HepG2 (cell line): ENCODE results near the gene RPTOR. TPM values are rescaled to one million over a fixed set of nuclear protein-coding genes. Genes with fewer than 3 reads are reported as not detected.

Experiments
- AGO1 ChIP-seq: fragments of 200-400 bp; formaldehyde crosslinking; IDR thresholded peaks from 2 replicates; pipeline ENCODE4 v1.6.1; 2017; ENCODE audit warnings: mild to moderate bottlenecking, low read depth, low read length, moderate library complexity; ENCODE audit not compliant: poor library complexity, severe bottlenecking
- EP300 ChIP-seq, 3 experiments: sonication (generic) in 1 of 3; formaldehyde crosslinking in 1 of 3; IDR thresholded peaks; 2 replicates each; pipeline versions ENCODE4 v1.5.1 to v1.6.1; 2011 to 2020; ENCODE audit warnings: low read depth in 2 of 3, low read length in 2 of 3, borderline replicate concordance in 1 of 3, improper control_type of control experiment in 1 of 3, mild to moderate bottlenecking in 1 of 3, missing genetic modification reagents in 1 of 3, moderate library complexity in 1 of 3
- NBN ChIP-seq: fragments of 450-650 bp; conservative IDR thresholded peaks from 2 replicates; pipeline ENCODE4 v1.6.1; 2017
- NCOA1 ChIP-seq: sonication (generic); formaldehyde crosslinking; IDR thresholded peaks from 2 replicates; pipeline ENCODE4 v1.9.0; 2021; ENCODE audit warnings: missing genetic modification reagents
- NONO ChIP-seq, 2 experiments: fragments of 450-650 bp in 1 of 2; sonication (generic) in 1 of 2; formaldehyde crosslinking in 1 of 2; IDR thresholded peaks in 1 of 2; conservative IDR thresholded peaks in 1 of 2; 2 replicates each; pipeline versions ENCODE4 v1.6.1 to v1.8.0; 2017 to 2022; ENCODE audit warnings: mild to moderate bottlenecking in 1 of 2, missing genetic modification reagents in 1 of 2, moderate library complexity in 1 of 2
- PHF21A ChIP-seq: sonication (generic); formaldehyde crosslinking; IDR thresholded peaks from 2 replicates; pipeline ENCODE4 v1.5.0; 2020; ENCODE audit warnings: mild to moderate bottlenecking, missing genetic modification reagents
- PREB ChIP-seq: sonication (generic); formaldehyde crosslinking; IDR thresholded peaks from 2 replicates; pipeline ENCODE4 v1.4.0; 2020; ENCODE audit warnings: missing genetic modification reagents
- RFXANK ChIP-seq: IDR thresholded peaks from 2 replicates; pipeline ENCODE4 v1.6.1; 2016
- SAP130 ChIP-seq: IDR thresholded peaks from 2 replicates; pipeline ENCODE4 v1.6.1; 2016; ENCODE audit warnings: low read depth
- SNAPC2 ChIP-seq: sonication (generic); formaldehyde crosslinking; IDR thresholded peaks from 2 replicates; pipeline ENCODE4 v1.8.1; 2022; ENCODE audit warnings: mild to moderate bottlenecking, missing genetic modification reagents
- ZBTB39 ChIP-seq: sonication (generic); formaldehyde crosslinking; IDR thresholded peaks from 2 replicates; pipeline ENCODE4 v1.5.0; 2020; ENCODE audit warnings: missing genetic modification reagents
- ZBTB7A ChIP-seq: sonication (generic); formaldehyde crosslinking; IDR thresholded peaks from 2 replicates; pipeline ENCODE4 v1.8.0; 2022; ENCODE audit warnings: mild to moderate bottlenecking, missing genetic modification reagents
- ZMAT3 ChIP-seq: sonication (generic); formaldehyde crosslinking; conservative IDR thresholded peaks from 2 replicates; pipeline ENCODE4 v1.7.0; 2021; ENCODE audit warnings: missing genetic modification reagents
- ZNF138 ChIP-seq: sonication (generic); formaldehyde crosslinking; IDR thresholded peaks from 2 replicates; pipeline ENCODE4 v1.5.0; 2020; ENCODE audit warnings: mild to moderate bottlenecking, low read depth, missing genetic modification reagents
- ZNF354B ChIP-seq: sonication (generic); formaldehyde crosslinking; IDR thresholded peaks from 2 replicates; pipeline ENCODE4 v1.8.0; 2022; ENCODE audit warnings: mild to moderate bottlenecking, missing genetic modification reagents
- ZNF362 ChIP-seq: sonication (generic); formaldehyde crosslinking; IDR thresholded peaks from 2 replicates; pipeline ENCODE4 v1.4.0; 2020; ENCODE audit warnings: missing genetic modification reagents, mild to moderate bottlenecking, borderline replicate concordance
- ZNF775 ChIP-seq: sonication (generic); formaldehyde crosslinking; IDR thresholded peaks from 2 replicates; pipeline ENCODE4 v1.4.0; 2020; ENCODE audit warnings: missing genetic modification reagents, mild to moderate bottlenecking, moderate library complexity, borderline replicate concordance
- polyA plus RNA-seq, 8 experiments: library from polyadenylated mRNA; depleted of rRNA in 3 of 8; stranded (reverse) in 7 of 8; unstranded in 1 of 8; fragments of >200 nt; fragmentation: Illumina TruSeq in 4 of 8; extraction: Trizol in 4 of 8; gene quantifications; 2 replicates each; pipeline versions ENCODE4 v1.2.1 to v1.2.3, GENCODE V29; 2011 to 2016; ENCODE audit warnings: low read depth in 4 of 8, missing spikeins in 1 of 8, mixed read lengths in 1 of 8; ENCODE audit not compliant: insufficient read depth in 1 of 8
- total RNA-seq, 5 experiments: library from RNA; depleted of rRNA; stranded (reverse); fragments of >200 nt; fragmentation: Illumina TruSeq; extraction: Trizol; gene quantifications; 2 replicates each; pipeline ENCODE4 v1.2.3, GENCODE V29; 2016; ENCODE audit warnings: low read depth in 1 of 5
- TF ChIP-seq, protein P1 (sequence below): sonication (generic); formaldehyde crosslinking; IDR thresholded peaks from 2 replicates; pipeline ENCODE4 v1.5.1; 2020; ENCODE audit warnings: missing genetic modification reagents, mild to moderate bottlenecking, borderline replicate concordance
- TF ChIP-seq, protein P2 (sequence below): sonication (generic); formaldehyde crosslinking; IDR thresholded peaks from 2 replicates; pipeline ENCODE4 v1.4.0; 2020; ENCODE audit warnings: low read depth, missing genetic modification reagents
- TF ChIP-seq, protein P3 (sequence below): sonication (generic); formaldehyde crosslinking; IDR thresholded peaks from 2 replicates; pipeline ENCODE4 v1.8.0; 2022; ENCODE audit warnings: mild to moderate bottlenecking, missing genetic modification reagents, moderate library complexity

Gene RPTOR
- total and polyA plus RNA-seq, 2 of the 13 experiments (the other 11 are each of a cell fraction or from before 2014, with no cell fraction given) = 6.6 to 25.3 TPM

DNA sequence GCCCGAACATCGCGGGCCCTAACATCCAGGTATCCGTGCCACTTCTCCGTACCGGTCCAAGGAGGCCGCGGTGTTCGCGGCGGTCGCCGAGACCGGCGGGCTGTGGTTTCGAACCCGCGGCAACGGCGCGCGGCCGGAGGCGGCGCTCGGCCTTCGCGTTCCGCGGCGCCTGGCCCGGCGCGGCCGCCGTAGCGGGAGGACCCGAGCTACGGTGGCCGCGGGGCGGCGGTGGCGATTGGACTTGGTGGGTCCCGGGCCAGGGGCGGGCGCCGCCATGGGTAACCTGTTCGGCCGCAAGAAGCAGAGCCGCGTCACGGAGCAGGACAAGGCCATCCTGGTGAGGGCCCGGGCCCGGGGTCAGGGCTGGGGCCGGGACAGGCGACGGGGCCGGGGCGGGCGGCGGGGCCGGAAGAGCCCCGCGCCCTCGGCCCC is 447.0 kb downstream of the RPTOR start, which contains the start of gene CHMP6 (continued):
- TF ChIP-seq ZBTB7A (CRISPR knock-in tag) (no peak), ZNF354B (CRISPR knock-in tag) (no peak), ZBTB39 (CRISPR knock-in tag) (no peak), PREB (CRISPR knock-in tag) (no peak), ZNF775 (CRISPR knock-in tag) (no peak), ZNF138 (CRISPR knock-in tag) (no peak; the same call in 1 of the 2 replicates), SAP130 (CRISPR knock-in tag) (peak; percentile 41; the same call in 1 of the 2 replicates), NBN (no peak), NONO (IDR thresholded peaks at IDR 0.05) (no peak), NONO (CRISPR knock-in tag; conservative IDR thresholded peaks at IDR 0.05) (no peak; the same call in 1 of the 2 replicates), SNAPC2 (no peak), NCOA1 (CRISPR knock-in tag) (no peak), ZMAT3 (CRISPR knock-in tag) (no peak), EP300 (IDR thresholded peaks at IDR 0.05; ENCODE audit: low read depth in 2 of 2, low read length in 2 of 2) (peak in 1 of 2 experiments; percentile 46; a peak in 1 of 4 replicates), EP300 (CRISPR knock-in tag; IDR thresholded peaks at IDR 0.05; ENCODE audit: borderline replicate concordance) (no peak), AGO1 (no peak), RFXANK (CRISPR knock-in tag) (no peak), PHF21A (CRISPR knock-in tag) (no peak; the same call in 1 of the 2 replicates), ZNF362 (CRISPR knock-in tag) (peak; percentile 7; the same call in 1 of the 2 replicates)
- TF ChIP-seq, protein P1, sequence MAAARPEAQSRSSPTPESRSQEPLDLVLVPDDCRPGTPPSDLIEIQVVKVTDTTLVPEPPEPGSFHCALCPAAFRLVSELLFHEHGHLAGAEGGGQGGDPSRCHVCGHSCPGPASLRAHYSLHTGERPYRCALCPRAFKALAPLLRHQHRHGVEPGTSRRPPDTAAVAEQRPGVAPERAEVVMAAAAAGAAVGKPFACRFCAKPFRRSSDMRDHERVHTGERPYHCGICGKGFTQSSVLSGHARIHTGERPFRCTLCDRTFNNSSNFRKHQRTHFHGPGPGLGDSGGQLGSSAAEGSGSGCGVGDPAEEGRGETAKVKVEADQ (CRISPR knock-in tag) = no peak
- TF ChIP-seq, protein P2, sequence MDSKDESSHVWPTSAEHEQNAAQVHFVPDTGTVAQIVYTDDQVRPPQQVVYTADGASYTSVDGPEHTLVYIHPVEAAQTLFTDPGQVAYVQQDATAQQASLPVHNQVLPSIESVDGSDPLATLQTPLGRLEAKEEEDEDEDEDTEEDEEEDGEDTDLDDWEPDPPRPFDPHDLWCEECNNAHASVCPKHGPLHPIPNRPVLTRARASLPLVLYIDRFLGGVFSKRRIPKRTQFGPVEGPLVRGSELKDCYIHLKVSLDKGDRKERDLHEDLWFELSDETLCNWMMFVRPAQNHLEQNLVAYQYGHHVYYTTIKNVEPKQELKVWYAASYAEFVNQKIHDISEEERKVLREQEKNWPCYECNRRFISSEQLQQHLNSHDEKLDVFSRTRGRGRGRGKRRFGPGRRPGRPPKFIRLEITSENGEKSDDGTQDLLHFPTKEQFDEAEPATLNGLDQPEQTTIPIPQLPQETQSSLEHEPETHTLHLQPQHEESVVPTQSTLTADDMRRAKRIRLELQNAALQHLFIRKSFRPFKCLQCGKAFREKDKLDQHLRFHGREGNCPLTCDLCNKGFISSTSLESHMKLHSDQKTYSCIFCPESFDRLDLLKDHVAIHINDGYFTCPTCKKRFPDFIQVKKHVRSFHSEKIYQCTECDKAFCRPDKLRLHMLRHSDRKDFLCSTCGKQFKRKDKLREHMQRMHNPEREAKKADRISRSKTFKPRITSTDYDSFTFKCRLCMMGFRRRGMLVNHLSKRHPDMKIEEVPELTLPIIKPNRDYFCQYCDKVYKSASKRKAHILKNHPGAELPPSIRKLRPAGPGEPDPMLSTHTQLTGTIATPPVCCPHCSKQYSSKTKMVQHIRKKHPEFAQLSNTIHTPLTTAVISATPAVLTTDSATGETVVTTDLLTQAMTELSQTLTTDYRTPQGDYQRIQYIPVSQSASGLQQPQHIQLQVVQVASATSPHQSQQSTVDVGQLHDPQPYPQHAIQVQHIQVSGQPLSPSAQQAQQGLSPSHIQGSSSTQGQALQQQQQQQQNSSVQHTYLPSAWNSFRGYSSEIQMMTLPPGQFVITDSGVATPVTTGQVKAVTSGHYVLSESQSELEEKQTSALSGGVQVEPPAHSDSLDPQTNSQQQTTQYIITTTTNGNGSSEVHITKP (CRISPR knock-in tag) = no peak
- TF ChIP-seq, protein P3, sequence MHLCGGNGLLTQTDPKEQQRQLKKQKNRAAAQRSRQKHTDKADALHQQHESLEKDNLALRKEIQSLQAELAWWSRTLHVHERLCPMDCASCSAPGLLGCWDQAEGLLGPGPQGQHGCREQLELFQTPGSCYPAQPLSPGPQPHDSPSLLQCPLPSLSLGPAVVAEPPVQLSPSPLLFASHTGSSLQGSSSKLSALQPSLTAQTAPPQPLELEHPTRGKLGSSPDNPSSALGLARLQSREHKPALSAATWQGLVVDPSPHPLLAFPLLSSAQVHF (CRISPR knock-in tag) = no peak
